ENCODE data around the gene NUP153.

Gene NUP153

GRCh38 chr6:17629824-17630510, 76.8 kb downstream of the NUP153 start:
- Histone ChIP-seq H3K4me1 (ENCODE audit: control insufficient read depth, insufficient read depth, low read length) (no peaks in the 10 kb centered on the region), H3K27me3 (ENCODE audit: control insufficient read depth, insufficient read depth, low read length) (no peaks in the 10 kb centered on the region), H3K4me3 (ENCODE audit: low read depth, low read length) (no peak overlapping the region), H3K27ac (ENCODE audit: low read depth, low read length) (no peak overlapping the region), H3K9ac (ENCODE audit: low read length) (no peak overlapping the region), H3K9me3 (ENCODE audit: control insufficient read depth, insufficient read depth, low read depth, low read length) (no peaks in the 10 kb centered on the region), H3K36me3 (ENCODE audit: control insufficient read depth, insufficient read depth, low read length) (peaks cover 96% of the 10 kb centered on the region)

DNA sequence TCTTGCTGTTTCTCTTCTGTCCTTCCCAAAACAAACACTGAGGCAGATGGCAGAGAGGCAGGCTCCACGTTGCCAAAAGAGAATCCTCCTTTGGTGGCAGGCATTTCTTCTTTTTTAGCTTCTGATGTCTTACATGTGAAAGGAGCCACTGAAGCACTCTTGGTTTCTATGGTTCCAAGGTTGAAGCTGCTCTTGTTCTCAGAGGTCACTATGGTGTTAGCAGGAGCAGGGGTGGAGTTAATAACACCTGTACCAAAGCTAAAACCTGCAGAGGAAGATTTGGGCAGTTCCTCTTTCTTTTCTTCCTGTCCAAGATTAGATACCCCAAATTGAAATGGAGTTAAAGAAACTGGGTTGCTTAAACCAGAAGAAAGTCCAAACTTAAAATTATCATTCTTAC, 77.9 kb downstream of the NUP153 start:
- Histone ChIP-seq H3K27ac (ENCODE audit: low read depth, low read length) (no peak overlapping the region), H3K36me3 (ENCODE audit: control insufficient read depth, insufficient read depth, low read length) (peaks cover 97% of the 10 kb centered on the region), H3K9ac (ENCODE audit: low read length) (no peak overlapping the region), H3K4me3 (ENCODE audit: low read depth, low read length) (no peak overlapping the region), H3K27me3 (ENCODE audit: control insufficient read depth, insufficient read depth, low read length) (no peaks in the 10 kb centered on the region), H3K4me1 (ENCODE audit: control insufficient read depth, insufficient read depth, low read length) (no peaks in the 10 kb centered on the region), H3K9me3 (ENCODE audit: control insufficient read depth, insufficient read depth, low read depth, low read length) (no peaks in the 10 kb centered on the region)

- Histone ChIP-seq H3K9me3 (ENCODE audit: control insufficient read depth, insufficient read depth, low read depth, low read length) (no peaks in the 10 kb centered on the region), H3K4me1 (ENCODE audit: control insufficient read depth, insufficient read depth, low read length) (no peaks in the 10 kb centered on the region), H3K27ac (ENCODE audit: low read depth, low read length) (no peak overlapping the region), H3K4me3 (ENCODE audit: low read depth, low read length) (no peak overlapping the region), H3K36me3 (ENCODE audit: control insufficient read depth, insufficient read depth, low read length) (peaks cover 90% of the 10 kb centered on the region), H3K9ac (ENCODE audit: low read length) (no peak overlapping the region), H3K27me3 (ENCODE audit: control insufficient read depth, insufficient read depth, low read length) (no peaks in the 10 kb centered on the region)
These were observed 82.3 kb downstream of the NUP153 start for GRCh38 chr6:17624396-17624795.

GRCh38 chr6:17622144-17622543, 84.6 kb downstream of the NUP153 start:
- H3K4me3 ChIP-seq (ENCODE audit: low read depth, low read length), result no peak overlapping the region
- H3K9ac ChIP-seq (ENCODE audit: low read length), result no peak overlapping the region
- no peaks in the 10 kb centered on the region for H3K9me3 ChIP-seq (ENCODE audit: control insufficient read depth, insufficient read depth, low read depth, low read length)
- H3K36me3 ChIP-seq (ENCODE audit: control insufficient read depth, insufficient read depth, low read length), result peaks cover 86% of the 10 kb centered on the region
- H3K27me3 ChIP-seq (ENCODE audit: control insufficient read depth, insufficient read depth, low read length), result no peaks in the 10 kb centered on the region
- no peaks in the 10 kb centered on the region for H3K4me1 ChIP-seq (ENCODE audit: control insufficient read depth, insufficient read depth, low read length)
- H3K27ac ChIP-seq (ENCODE audit: low read depth, low read length), result no peak overlapping the region

- no peak overlapping the region for H3K27ac ChIP-seq (ENCODE audit: low read depth, low read length)
- no peak overlapping the region for H3K4me3 ChIP-seq (ENCODE audit: low read depth, low read length)
- H3K4me1 ChIP-seq (ENCODE audit: control insufficient read depth, insufficient read depth, low read length), result no peaks in the 10 kb centered on the region
- H3K36me3 ChIP-seq (ENCODE audit: control insufficient read depth, insufficient read depth, low read length), result peaks cover 85% of the 10 kb centered on the region
- no peaks in the 10 kb centered on the region for H3K9me3 ChIP-seq (ENCODE audit: control insufficient read depth, insufficient read depth, low read depth, low read length)
- no peaks in the 10 kb centered on the region for H3K27me3 ChIP-seq (ENCODE audit: control insufficient read depth, insufficient read depth, low read length)
- no peak overlapping the region for H3K9ac ChIP-seq (ENCODE audit: low read length)
These were observed 85.7 kb downstream of the NUP153 start for GRCh38 chr6:17621003-17621402.

DNA sequence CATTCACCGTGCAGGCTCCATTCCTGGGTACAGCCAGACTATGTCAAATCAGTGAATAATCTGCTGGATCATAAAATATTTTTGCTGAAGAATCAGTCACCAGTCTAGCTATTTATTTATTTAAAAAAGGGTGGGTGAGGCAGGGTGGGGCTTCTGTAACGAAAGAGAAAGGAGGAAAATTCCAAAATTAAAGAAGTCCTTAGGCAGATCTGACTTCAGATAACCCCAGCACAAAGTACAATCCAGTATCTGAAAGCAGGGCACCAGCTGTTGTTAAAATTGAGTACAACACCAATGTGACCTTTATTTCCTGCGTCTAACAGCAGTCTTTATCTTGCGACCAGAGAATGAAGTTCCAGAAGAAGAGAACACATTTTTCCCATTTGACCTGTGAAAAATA, 90.9 kb downstream of the NUP153 start:
- H3K36me3 ChIP-seq (ENCODE audit: control insufficient read depth, insufficient read depth, low read length), result peaks cover 50% of the 10 kb centered on the region
- no peak overlapping the region for H3K4me3 ChIP-seq (ENCODE audit: low read depth, low read length)
- no peak overlapping the region for H3K9ac ChIP-seq (ENCODE audit: low read length)
- no peaks in the 10 kb centered on the region for H3K27me3 ChIP-seq (ENCODE audit: control insufficient read depth, insufficient read depth, low read length)
- no peaks in the 10 kb centered on the region for H3K9me3 ChIP-seq (ENCODE audit: control insufficient read depth, insufficient read depth, low read depth, low read length)
- H3K4me1 ChIP-seq (ENCODE audit: control insufficient read depth, insufficient read depth, low read length), result no peaks in the 10 kb centered on the region
- no peak overlapping the region for H3K27ac ChIP-seq (ENCODE audit: low read depth, low read length)

- H3K27ac ChIP-seq (ENCODE audit: low read depth, low read length), result no peak overlapping the region
- no peaks in the 10 kb centered on the region for H3K27me3 ChIP-seq (ENCODE audit: control insufficient read depth, insufficient read depth, low read length)
- no peak overlapping the region for H3K4me3 ChIP-seq (ENCODE audit: low read depth, low read length)
- peaks cover 25% of the 10 kb centered on the region for H3K36me3 ChIP-seq (ENCODE audit: control insufficient read depth, insufficient read depth, low read length)
- no peaks in the 10 kb centered on the region for H3K9me3 ChIP-seq (ENCODE audit: control insufficient read depth, insufficient read depth, low read depth, low read length)
- H3K4me1 ChIP-seq (ENCODE audit: control insufficient read depth, insufficient read depth, low read length), result no peaks in the 10 kb centered on the region
- no peak overlapping the region for H3K9ac ChIP-seq (ENCODE audit: low read length)
These were observed 94.7 kb downstream of the NUP153 start for GRCh38 chr6:17612048-17612447.

DNA sequence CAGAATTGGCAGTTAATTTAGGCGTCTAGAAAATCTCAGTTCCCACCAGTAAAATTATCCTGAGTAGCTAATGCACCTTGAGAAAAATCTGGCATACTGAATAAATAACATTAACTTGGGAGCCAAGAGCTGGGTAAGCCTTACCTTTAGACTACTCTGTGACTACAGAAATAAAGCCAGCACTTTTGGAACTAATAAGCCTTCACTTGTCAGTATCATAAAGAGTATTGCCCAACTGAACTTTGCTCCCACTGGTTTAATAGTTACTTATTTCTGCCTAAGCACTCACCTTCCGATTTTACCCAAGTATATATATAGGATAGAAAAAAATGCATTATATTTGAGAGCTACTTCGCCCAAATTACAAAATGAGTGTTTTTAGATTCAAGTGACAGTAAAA, 95.9 kb downstream of the NUP153 start:
- H3K4me3 ChIP-seq (ENCODE audit: low read depth, low read length), result no peak overlapping the region
- no peaks in the 10 kb centered on the region for H3K27me3 ChIP-seq (ENCODE audit: control insufficient read depth, insufficient read depth, low read length)
- H3K4me1 ChIP-seq (ENCODE audit: control insufficient read depth, insufficient read depth, low read length), result no peaks in the 10 kb centered on the region
- no peak overlapping the region for H3K27ac ChIP-seq (ENCODE audit: low read depth, low read length)
- H3K36me3 ChIP-seq (ENCODE audit: control insufficient read depth, insufficient read depth, low read length), result peaks cover 20% of the 10 kb centered on the region
- no peak overlapping the region for H3K9ac ChIP-seq (ENCODE audit: low read length)
- no peaks in the 10 kb centered on the region for H3K9me3 ChIP-seq (ENCODE audit: control insufficient read depth, insufficient read depth, low read depth, low read length)

- H3K36me3 ChIP-seq (ENCODE audit: control insufficient read depth, insufficient read depth, low read length), result peaks cover 8% of the 10 kb centered on the region; the same call in 1 of the 2 replicates
These were observed 100.1 kb downstream of the NUP153 start for GRCh38 chr6:17606606-17607005.

DNA sequence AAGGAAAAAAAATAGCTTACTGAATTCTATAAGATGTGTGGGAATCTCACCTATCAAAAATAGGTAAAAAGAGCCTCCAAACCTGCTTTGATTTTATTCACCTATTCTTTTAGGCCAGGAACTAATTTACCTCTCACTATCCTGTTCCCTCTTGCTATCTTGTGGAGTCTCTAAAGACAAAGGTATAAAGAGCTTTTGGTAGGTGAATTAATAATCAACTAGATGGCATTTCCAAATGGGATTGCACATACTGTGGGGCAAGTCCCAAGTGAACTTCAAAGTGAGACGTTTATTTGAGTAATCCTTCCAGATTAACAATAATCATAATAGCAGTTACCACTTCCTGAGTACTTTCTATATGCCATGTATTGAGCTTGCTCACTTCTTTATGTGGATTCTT, 103.8 kb downstream of the NUP153 start:
- H3K27ac ChIP-seq (ENCODE audit: low read depth, low read length), result no peak overlapping the region
- no peak overlapping the region for H3K9ac ChIP-seq (ENCODE audit: low read length)
- no peaks in the 10 kb centered on the region for H3K9me3 ChIP-seq (ENCODE audit: control insufficient read depth, insufficient read depth, low read depth, low read length)
- H3K4me1 ChIP-seq (ENCODE audit: control insufficient read depth, insufficient read depth, low read length), result no peaks in the 10 kb centered on the region
- no peak overlapping the region for H3K4me3 ChIP-seq (ENCODE audit: low read depth, low read length)
- no peaks in the 10 kb centered on the region for H3K27me3 ChIP-seq (ENCODE audit: control insufficient read depth, insufficient read depth, low read length)
- peaks cover 6% of the 10 kb centered on the region; the same call in 1 of the 2 replicates for H3K36me3 ChIP-seq (ENCODE audit: control insufficient read depth, insufficient read depth, low read length)

More at GRCh38 chr6:17606606-17607005, 100.1 kb downstream of the NUP153 start:
- Histone ChIP-seq H3K4me1 (ENCODE audit: control insufficient read depth, insufficient read depth, low read length) (no peaks in the 10 kb centered on the region), H3K27ac (ENCODE audit: low read depth, low read length) (no peak overlapping the region), H3K27me3 (ENCODE audit: control insufficient read depth, insufficient read depth, low read length) (no peaks in the 10 kb centered on the region), H3K9me3 (ENCODE audit: control insufficient read depth, insufficient read depth, low read depth, low read length) (no peaks in the 10 kb centered on the region), H3K9ac (ENCODE audit: low read length) (no peak overlapping the region), H3K4me3 (ENCODE audit: low read depth, low read length) (no peak overlapping the region)

DNA sequence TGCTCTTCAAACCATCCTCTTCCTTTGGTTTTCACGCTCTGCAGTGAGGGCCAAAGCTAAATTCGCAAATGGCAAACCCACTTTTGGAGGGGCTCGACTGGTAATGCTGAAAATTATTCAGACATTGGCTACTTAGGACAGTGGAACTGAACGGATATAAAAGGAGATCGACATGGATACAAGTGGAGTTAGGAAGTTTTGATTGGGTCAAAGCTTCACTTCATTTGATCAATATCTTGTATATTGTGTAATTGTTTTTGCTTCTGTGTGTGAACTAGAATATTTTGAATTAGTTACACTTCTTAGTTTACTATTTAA, 105.4 kb downstream of the NUP153 start:
- H3K27me3 ChIP-seq (ENCODE audit: control insufficient read depth, insufficient read depth, low read length), result no peaks in the 10 kb centered on the region
- no peaks in the 10 kb centered on the region for H3K9me3 ChIP-seq (ENCODE audit: control insufficient read depth, insufficient read depth, low read depth, low read length)
- H3K36me3 ChIP-seq (ENCODE audit: control insufficient read depth, insufficient read depth, low read length), result peaks cover 1% of the 10 kb centered on the region; the same call in 1 of the 2 replicates
- peak overlapping the region; percentile 52 for H3K9ac ChIP-seq (ENCODE audit: low read length)
- H3K4me1 ChIP-seq (ENCODE audit: control insufficient read depth, insufficient read depth, low read length), result no peaks in the 10 kb centered on the region
- H3K27ac ChIP-seq (ENCODE audit: low read depth, low read length), result no peak overlapping the region
- peak overlapping the region; percentile 65 for H3K4me3 ChIP-seq (ENCODE audit: low read depth, low read length)
